ENCODE measurements around the gene KCNQ4.

DNA sequence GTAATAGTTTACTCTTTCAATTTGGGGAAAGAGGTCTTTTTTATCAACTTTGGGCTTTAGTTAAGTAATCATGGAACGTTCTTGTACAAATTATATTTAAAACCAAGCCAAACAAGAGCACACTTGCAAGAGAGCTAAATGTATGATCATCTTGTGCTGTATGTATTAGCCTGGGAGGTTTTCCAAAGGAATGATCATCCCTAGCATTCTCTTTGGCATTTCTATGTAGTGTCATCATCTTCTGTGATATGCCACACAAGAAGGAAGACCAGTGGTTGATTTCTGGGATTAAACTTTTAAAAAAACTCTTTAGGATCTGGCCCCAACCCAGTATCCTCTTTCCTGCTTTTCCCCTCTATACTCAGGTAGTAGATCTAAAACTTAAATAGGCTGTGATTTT lies 38.4 kb upstream of the KCNQ4 start:
- no peak for TF ChIP-seq POLR2A (IDR thresholded peaks at IDR 0.05)
- TF ChIP-seq, protein P1, sequence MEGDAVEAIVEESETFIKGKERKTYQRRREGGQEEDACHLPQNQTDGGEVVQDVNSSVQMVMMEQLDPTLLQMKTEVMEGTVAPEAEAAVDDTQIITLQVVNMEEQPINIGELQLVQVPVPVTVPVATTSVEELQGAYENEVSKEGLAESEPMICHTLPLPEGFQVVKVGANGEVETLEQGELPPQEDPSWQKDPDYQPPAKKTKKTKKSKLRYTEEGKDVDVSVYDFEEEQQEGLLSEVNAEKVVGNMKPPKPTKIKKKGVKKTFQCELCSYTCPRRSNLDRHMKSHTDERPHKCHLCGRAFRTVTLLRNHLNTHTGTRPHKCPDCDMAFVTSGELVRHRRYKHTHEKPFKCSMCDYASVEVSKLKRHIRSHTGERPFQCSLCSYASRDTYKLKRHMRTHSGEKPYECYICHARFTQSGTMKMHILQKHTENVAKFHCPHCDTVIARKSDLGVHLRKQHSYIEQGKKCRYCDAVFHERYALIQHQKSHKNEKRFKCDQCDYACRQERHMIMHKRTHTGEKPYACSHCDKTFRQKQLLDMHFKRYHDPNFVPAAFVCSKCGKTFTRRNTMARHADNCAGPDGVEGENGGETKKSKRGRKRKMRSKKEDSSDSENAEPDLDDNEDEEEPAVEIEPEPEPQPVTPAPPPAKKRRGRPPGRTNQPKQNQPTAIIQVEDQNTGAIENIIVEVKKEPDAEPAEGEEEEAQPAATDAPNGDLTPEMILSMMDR (IDR thresholded peaks at IDR 0.05): no peak
- no peak for TF ChIP-seq POLR2AphosphoS5 (IDR thresholded peaks at IDR 0.05)
- no peak for TF ChIP-seq EP300 (IDR thresholded peaks at IDR 0.05)
